Measurements from ENCODE around the gene QRFP. TPM values are rescaled to one million over a fixed set of nuclear protein-coding genes. Genes with fewer than 3 reads are reported as not detected.
A peak's percentile ranks its signal among the peaks of the same experiment; 100 is the strongest.

QRFP gene
- total and polyA plus RNA-seq, 11 donors = not detected

DNA sequence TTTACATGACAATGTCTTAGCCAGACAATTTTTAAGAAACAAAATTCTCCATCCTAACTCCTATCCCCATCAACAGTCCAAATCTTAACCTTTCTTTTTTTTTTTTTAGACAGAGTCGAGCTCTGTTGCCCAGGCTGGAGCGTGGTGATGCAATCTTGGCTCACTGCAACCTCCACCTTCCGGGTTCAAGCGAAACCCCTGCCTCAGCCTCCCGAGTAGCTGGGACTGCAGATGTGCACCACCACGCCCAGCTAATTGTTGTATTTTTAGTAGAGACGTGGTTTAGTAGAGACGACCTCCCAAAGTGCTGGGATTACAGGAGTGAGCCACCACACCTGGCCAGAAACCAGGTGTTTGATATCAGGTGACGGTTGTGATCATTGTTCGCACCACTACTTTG lies 51.4 kb downstream of the QRFP start:
- H3K36me3 ChIP-seq = no peaks in the 10 kb centered on the region
- intact Hi-C loops (cut with DNase I) = loop anchor here in 4 of 10 donors (5.0 kb wide), 1 partner anchor 63 kb away; no protein-coding TSS in a partner anchor
- no peak for ATAC-seq
- no peaks in the 10 kb centered on the region for H3K27me3 ChIP-seq
- DNase-seq = peak in 1 of 5 donors; percentile 56
- H3K27ac ChIP-seq = peak overlapping the region in 11 of 12 donors; percentile 56 to 96 (median 87)
- no peaks in the 10 kb centered on the region for H3K9me3 ChIP-seq
- TF ChIP-seq, protein P1, sequence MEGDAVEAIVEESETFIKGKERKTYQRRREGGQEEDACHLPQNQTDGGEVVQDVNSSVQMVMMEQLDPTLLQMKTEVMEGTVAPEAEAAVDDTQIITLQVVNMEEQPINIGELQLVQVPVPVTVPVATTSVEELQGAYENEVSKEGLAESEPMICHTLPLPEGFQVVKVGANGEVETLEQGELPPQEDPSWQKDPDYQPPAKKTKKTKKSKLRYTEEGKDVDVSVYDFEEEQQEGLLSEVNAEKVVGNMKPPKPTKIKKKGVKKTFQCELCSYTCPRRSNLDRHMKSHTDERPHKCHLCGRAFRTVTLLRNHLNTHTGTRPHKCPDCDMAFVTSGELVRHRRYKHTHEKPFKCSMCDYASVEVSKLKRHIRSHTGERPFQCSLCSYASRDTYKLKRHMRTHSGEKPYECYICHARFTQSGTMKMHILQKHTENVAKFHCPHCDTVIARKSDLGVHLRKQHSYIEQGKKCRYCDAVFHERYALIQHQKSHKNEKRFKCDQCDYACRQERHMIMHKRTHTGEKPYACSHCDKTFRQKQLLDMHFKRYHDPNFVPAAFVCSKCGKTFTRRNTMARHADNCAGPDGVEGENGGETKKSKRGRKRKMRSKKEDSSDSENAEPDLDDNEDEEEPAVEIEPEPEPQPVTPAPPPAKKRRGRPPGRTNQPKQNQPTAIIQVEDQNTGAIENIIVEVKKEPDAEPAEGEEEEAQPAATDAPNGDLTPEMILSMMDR (IDR thresholded peaks at IDR 0.05) = no peak
- no peak for TF ChIP-seq POLR2A (IDR thresholded peaks at IDR 0.05)
- whole genome bisulfite sequencing, 4 donors = 56 to 66% (median 62%) methylated on average over 10 of the region's 10 CpGs
- peaks cover 13 to 94% (median 73%) of the 10 kb centered on the region in 12 donors for H3K4me1 ChIP-seq
- peak overlapping the region in 5 of 12 donors; percentile 3 to 29 (median 14) for H3K4me3 ChIP-seq

DNA sequence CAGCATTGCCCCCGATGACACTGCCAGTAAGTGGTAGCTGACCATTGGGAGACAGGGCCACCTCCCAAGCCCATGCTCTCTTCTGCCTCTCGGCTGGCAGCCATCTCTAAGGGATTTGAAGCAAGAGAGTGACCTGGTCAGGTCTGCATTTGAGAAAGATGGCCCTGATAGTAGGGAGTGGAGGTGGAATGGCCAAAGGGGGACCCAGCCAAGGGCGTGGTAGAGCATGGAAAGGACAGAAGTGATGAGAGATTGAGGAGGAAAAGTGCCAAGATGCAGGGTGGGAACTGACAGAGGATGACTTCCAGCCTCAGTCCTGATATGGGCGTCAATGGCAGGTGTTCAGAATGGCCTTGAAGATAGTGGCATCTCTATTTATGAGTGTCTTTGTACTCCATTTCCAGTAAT lies 52.6 kb downstream of the QRFP start:
- 60 to 69% (median 61%) methylated on average over 4 of the region's 4 CpGs for WGBS, 4 donors
- Histone ChIP-seq H3K27me3 (no peaks in the 10 kb centered on the region), H3K9me3 (no peaks in the 10 kb centered on the region), H3K4me1 (peaks cover 13 to 100% (median 81%) of the 10 kb centered on the region in 12 donors), H3K4me3 (no peak overlapping the region), H3K36me3 (no peaks in the 10 kb centered on the region), H3K27ac (peak overlapping the region in 10 of 12 donors; percentile 15 to 96 (median 86))
- ATAC-seq (peak in 2 of 4 donors; percentile 5 to 35), DNase-seq (peak in 1 of 5 donors; percentile 50)
- no peak for TF ChIP-seq POLR2A (IDR thresholded peaks at IDR 0.05)
- TF ChIP-seq, protein P1 (IDR thresholded peaks at IDR 0.05) = no peak
- intact Hi-C loops (cut with DNase I) = loop anchor here in 1 of 10 donors (5.0 kb wide), 1 partner anchor 62 kb away; no protein-coding TSS in a partner anchor

DNA sequence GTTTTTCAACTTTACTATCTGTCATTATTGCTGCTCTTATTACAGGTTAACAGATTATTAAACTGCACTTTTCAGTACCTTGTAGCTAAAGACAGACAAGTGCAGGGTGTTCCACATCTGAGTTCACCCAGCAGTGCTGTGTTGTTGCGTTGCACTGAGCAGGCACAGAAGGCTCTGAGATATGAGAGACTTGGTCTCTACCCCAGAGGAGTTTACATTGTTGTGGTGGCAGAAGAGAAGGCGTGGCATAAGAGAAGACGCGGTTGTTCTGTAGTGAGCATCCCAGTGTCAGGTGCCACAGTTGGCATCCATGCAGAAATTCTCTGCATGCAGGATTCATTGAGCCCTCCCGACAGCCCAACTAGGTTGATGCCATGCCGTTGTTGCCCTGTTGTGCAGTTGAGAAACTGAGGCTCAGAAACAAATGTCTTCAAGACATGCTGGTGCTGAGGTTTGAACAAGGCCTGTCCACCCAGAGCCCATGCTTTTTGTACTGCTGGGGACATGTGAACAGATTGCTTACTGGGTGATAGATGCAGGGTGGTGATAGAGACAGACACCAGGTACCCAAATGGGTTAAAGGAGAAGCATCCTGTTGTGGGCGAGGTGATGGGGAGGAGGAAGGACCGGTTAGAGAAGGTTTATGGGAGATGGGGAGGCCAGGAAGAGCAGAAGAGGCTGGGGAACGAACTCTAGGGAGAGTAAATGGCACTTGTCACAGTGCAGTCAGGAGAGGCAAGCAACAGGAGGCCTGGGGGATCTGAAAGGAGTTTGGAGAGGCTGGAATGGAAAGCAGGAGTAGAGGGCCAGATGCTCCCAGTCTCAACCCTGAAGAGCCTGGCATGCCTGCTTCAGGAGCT lies 53.3 kb downstream of the QRFP start:
- peaks cover 13 to 100% (median 85%) of the 10 kb centered on the region in 12 donors for H3K4me1 ChIP-seq
- intact Hi-C loops (cut with DNase I) = loop anchor here in 1 of 10 donors (5.0 kb wide), 1 partner anchor 61 kb away; no protein-coding TSS in a partner anchor
- DNase-seq (no peak), ATAC-seq (no peak)
- H3K36me3 ChIP-seq = no peaks in the 10 kb centered on the region
- peak overlapping the region in 10 of 12 donors; percentile 15 to 96 (median 86) for H3K27ac ChIP-seq
- no peaks in the 10 kb centered on the region for H3K27me3 ChIP-seq
- 58 to 61% (median 58%) methylated on average over 9 of the region's 9 CpGs for WGBS, 4 donors
- no peak overlapping the region for H3K4me3 ChIP-seq
- no peaks in the 10 kb centered on the region for H3K9me3 ChIP-seq
- TF ChIP-seq, protein P1 (IDR thresholded peaks at IDR 0.05) = no peak
- TF ChIP-seq POLR2A (IDR thresholded peaks at IDR 0.05) = no peak

Other genes starting within 250 kb of the QRFP start
- gene PRDM12, start 232.2 kb downstream of the QRFP start, total RNA-seq = under 1 TPM in 1 of 9 donors, not detected in 8; 0.14 TPM
- gene PRDM12, start 232.2 kb downstream of the QRFP start, polyA plus RNA-seq = not detected
- gene EXOSC2, start 203.0 kb downstream of the QRFP start, total RNA-seq = 10 to 100 TPM; 10.6 to 16.0 (median 13.1) TPM
- gene EXOSC2, start 203.0 kb downstream of the QRFP start, polyA plus RNA-seq = 10 to 100 TPM; 10.6 to 19.7 TPM
- gene ABL1, start 61.6 kb downstream of the QRFP start, total RNA-seq = 10 to 100 TPM; 27.2 to 49.8 (median 34.1) TPM
- gene ABL1, start 61.6 kb downstream of the QRFP start, polyA plus RNA-seq = 10 to 100 TPM; 13.2 to 29.7 TPM
- 1 to 10 TPM in 4 of 9 donors, under 1 TPM in 3, not detected in 2; 0.24 to 2.3 (median 1.1) TPM for gene FIBCD1, start 42.4 kb upstream of the QRFP start, total RNA-seq
- 1 to 10 TPM; 2.9 to 3.9 TPM for gene FIBCD1, start 42.4 kb upstream of the QRFP start, polyA plus RNA-seq
- 1 to 10 TPM in 3 of 9 donors, under 1 TPM in 6; 0.11 to 1.8 (median 0.69) TPM for gene LAMC3, start 112.4 kb upstream of the QRFP start, total RNA-seq
- under 1 TPM; 0.27 to 0.67 TPM for gene LAMC3, start 112.4 kb upstream of the QRFP start, polyA plus RNA-seq
- 10 to 100 TPM; 12.1 to 93.8 (median 23.7) TPM for gene AIF1L, start 199.7 kb upstream of the QRFP start, total RNA-seq
- 10 to 100 TPM; 15.9 to 23.1 TPM for gene AIF1L, start 199.7 kb upstream of the QRFP start, polyA plus RNA-seq
- 10 to 100 TPM; 19.2 to 45.1 (median 25.7) TPM for gene NUP214, start 228.8 kb upstream of the QRFP start, total RNA-seq
- 10 to 100 TPM; 13.7 to 13.8 TPM for gene NUP214, start 228.8 kb upstream of the QRFP start, polyA plus RNA-seq